Cardiac fibroblast (primary cell): ENCODE results near the gene TRABD2B.

Experiments used
- DNase-seq, 2 donors: peaks; one replicate each; pipeline versions ENCODE4 v3.0.0 to v3.0.0-alpha.2; 2010; ENCODE audit warnings: low read depth in 2 of 2
- H3K4me3 ChIP-seq, 2 donors: replicated peaks in 1 of 2; 1 replicate in 1 of 2; 2 replicates in 1 of 2; pipeline ENCODE4 v1.5.1; 2011; ENCODE audit warnings: low read depth in 2 of 2, low read length in 2 of 2, mild to moderate bottlenecking in 2 of 2, moderate library complexity in 1 of 2
- TF ChIP-seq, protein P1 (sequence below): IDR thresholded peaks from one replicate; pipeline ENCODE4 v1.5.1; 2011; ENCODE audit warnings: low read depth, mild to moderate bottlenecking, low read length, inconsistent platforms

TRABD2B gene

DNA sequence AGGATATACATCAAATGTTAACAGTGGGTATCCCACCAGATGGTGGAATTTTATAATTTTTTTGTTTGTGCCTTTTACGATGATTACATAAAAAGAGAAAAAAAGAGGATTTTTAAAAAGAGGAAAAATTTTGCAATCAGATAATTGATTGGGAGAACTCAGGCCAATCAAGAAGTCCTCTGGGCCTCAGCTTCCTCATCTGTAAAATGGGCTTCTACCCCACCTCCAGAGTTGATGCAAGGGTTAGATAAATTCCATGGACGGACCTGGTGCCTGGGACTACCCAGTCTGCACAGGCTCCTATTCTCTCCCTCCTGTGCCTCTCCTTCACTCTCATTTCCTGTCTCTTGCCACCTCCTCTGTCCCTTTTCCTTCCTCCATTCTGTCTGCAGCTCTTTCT, 88.9 kb downstream of the TRABD2B start:
- TF ChIP-seq, protein P1, sequence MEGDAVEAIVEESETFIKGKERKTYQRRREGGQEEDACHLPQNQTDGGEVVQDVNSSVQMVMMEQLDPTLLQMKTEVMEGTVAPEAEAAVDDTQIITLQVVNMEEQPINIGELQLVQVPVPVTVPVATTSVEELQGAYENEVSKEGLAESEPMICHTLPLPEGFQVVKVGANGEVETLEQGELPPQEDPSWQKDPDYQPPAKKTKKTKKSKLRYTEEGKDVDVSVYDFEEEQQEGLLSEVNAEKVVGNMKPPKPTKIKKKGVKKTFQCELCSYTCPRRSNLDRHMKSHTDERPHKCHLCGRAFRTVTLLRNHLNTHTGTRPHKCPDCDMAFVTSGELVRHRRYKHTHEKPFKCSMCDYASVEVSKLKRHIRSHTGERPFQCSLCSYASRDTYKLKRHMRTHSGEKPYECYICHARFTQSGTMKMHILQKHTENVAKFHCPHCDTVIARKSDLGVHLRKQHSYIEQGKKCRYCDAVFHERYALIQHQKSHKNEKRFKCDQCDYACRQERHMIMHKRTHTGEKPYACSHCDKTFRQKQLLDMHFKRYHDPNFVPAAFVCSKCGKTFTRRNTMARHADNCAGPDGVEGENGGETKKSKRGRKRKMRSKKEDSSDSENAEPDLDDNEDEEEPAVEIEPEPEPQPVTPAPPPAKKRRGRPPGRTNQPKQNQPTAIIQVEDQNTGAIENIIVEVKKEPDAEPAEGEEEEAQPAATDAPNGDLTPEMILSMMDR, result no peak
- H3K4me3 ChIP-seq, result no peak overlapping the region
- DNase-seq, result no peak

DNA sequence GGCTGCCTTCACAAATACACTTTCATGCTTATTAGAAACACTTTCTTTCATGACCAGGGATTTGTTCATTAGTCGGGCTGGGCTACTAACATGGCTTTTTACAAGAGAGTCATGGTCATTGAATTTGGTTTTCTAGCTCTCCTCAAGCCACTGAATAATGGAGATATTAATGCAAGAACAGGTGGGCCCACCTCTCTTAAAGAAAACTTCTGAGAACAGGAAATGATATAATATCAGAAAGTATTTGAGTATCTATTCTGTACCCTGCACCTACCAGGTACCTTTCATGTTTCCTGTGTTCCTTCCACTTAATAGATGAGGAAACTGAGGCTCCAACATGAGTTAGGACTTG, 90.0 kb downstream of the TRABD2B start:
- TF ChIP-seq, protein P1, result no peak
- no peak overlapping the region for H3K4me3 ChIP-seq
- no peak for DNase-seq

DNA sequence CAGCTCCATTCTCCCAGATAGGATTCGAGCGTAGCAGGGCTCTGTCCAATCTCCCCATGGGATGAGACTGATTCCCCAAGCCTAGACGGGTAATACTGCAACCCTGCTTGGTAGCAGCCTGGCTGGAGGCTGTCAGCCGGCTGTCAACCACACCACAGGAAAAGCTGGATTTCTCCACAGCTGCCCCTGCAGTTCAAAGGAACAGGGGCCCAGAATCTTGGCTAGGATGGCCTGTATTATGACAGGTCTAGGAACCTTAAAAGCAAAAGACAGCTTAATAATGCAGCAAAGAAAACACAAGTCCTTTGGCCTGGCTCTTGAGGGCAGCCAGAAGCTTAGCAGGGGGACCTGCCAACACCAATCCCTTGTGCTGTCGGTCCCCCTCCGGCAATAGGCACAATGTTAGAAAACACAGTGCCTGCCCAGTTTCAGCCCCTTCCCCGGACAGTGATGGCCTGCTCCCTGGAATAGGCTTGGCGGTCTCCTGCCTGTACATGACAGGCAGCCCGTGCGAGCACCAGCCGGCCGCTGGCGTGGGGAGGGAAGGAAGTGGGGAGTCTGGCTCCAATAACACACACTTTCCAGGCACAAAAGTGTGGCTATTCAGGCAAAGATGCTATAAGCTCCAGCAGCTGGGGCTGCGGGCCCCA, 90.5 kb downstream of the TRABD2B start:
- DNase-seq, result peak in 1 of 2 donors; percentile 12
- TF ChIP-seq, protein P1, result no peak
- H3K4me3 ChIP-seq, result no peak overlapping the region

DNA sequence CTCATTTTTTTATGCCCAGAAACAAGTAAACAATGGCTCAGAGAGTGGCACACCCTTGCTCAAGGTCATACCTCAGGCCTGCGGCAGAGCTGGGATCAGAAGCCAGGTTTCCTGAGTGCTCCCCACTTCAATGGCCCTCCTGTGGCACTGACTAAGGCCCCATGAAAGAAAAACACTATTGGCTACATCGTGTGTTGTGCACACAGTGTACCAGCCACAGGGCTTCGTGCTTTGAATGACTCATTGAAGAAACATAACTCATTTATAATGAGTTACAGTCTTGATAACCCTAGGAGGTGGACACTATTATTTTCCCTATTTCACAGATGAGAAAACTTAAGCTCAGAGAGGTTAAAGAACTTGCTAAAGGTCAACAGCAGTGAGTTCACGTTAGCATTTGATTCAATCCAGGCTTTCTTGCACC, 91.2 kb downstream of the TRABD2B start:
- DNase-seq, result peak; percentile 3 to 4

DNA sequence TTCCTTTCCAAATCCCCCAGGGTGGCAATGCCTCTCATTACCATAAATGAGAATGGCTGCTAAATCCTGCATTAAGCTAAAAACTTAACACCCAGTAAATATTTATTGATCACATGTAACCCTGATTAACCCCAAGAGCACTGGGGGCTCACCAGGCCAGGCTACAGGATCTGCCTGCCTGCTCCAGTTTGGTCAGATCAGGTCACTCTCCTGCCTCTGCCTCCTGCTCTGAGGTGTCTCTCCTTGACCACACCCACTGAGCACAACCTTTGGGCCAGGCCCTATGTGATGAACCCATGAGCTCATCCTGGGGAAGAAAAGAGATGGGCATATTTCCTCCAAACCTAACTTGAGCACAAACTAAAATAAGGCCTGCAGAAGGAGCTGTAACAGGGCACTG, 93.5 kb downstream of the TRABD2B start:
- H3K4me3 ChIP-seq, result no peak overlapping the region
- TF ChIP-seq, protein P1, result no peak
- DNase-seq, result no peak

More for the DNA sequence above, 91.2 kb downstream of the TRABD2B start:
- H3K4me3 ChIP-seq, result no peak overlapping the region
- TF ChIP-seq, protein P1, result no peak

DNA sequence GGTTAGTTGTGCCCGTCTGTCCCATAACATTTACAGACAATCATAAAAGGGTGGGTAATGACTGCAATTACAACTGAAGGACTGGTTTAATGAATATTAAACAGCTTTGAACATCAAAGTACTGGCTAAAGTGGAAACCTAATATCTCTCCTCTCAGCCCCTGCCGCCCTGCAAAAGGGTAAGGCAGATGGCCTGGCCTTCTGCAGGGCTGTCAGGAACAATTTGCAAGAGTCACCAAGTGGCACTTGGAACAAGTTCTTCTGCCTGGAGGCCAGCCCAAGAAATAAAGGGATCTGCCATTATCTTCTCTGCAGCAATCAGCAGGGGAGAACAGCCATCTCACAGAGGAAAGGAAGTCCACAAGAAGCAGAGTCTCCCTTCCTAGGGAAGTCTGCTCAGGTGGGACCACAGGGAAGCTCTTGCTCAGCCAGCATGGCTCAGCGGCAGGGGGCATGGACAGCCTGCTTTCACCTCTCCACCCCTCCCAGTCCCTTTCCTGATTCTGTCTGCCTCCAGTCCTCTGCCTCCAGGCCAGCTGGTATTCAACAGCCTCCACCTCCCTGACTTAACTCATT, 96.1 kb downstream of the TRABD2B start:
- no peak for DNase-seq
- TF ChIP-seq, protein P1, result no peak
- no peak overlapping the region for H3K4me3 ChIP-seq
